ENCODE measurements around the gene GTF2A1.

- TF ChIP-seq POLR2A (IDR thresholded peaks at IDR 0.05) (no peak), POLR2AphosphoS5 (IDR thresholded peaks at IDR 0.05) (no peak), EP300 (IDR thresholded peaks at IDR 0.05; ENCODE audit: low read depth) (no peak)
- TF ChIP-seq, protein P1, sequence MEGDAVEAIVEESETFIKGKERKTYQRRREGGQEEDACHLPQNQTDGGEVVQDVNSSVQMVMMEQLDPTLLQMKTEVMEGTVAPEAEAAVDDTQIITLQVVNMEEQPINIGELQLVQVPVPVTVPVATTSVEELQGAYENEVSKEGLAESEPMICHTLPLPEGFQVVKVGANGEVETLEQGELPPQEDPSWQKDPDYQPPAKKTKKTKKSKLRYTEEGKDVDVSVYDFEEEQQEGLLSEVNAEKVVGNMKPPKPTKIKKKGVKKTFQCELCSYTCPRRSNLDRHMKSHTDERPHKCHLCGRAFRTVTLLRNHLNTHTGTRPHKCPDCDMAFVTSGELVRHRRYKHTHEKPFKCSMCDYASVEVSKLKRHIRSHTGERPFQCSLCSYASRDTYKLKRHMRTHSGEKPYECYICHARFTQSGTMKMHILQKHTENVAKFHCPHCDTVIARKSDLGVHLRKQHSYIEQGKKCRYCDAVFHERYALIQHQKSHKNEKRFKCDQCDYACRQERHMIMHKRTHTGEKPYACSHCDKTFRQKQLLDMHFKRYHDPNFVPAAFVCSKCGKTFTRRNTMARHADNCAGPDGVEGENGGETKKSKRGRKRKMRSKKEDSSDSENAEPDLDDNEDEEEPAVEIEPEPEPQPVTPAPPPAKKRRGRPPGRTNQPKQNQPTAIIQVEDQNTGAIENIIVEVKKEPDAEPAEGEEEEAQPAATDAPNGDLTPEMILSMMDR (IDR thresholded peaks at IDR 0.05): no peak
Observed at GRCh38 chr14:81205639-81206038, 15.1 kb downstream of the GTF2A1 start.

Measured in transverse colon (tissue), 4 donors.